Small intestine (tissue), 7 donors: ENCODE data around the gene TECTA. TPM values are rescaled to one million over a fixed set of nuclear protein-coding genes. Genes with fewer than 3 reads are reported as not detected.
A peak's percentile ranks its signal among the peaks of the same experiment; 100 is the strongest.

Experiments
- DNase-seq, 2 donors: peaks; one replicate each; pipeline versions ENCODE4 v3.0.0 to v3.0.0-alpha.2; 2013
- FAIRE-seq: peaks from 2 replicates; lab custom pipeline; 2012; peaks lifted over from hg19 to GRCh38; lab: Jason Lieb, UNC
- H3K27ac ChIP-seq, 3 donors: one replicate each; pipeline ENCODE4 v1.5.1; 2013; ENCODE audit warnings: low read length in 2 of 3, mild to moderate bottlenecking in 2 of 3, control low read depth in 1 of 3, inconsistent platforms in 1 of 3, low read depth in 1 of 3, moderate library complexity in 1 of 3
- H3K27me3 ChIP-seq, 3 donors: one replicate each; pipeline ENCODE4 v1.6.1; 2013; ENCODE audit warnings: low read length in 3 of 3, inconsistent platforms in 1 of 3; ENCODE audit not compliant: control insufficient read depth in 3 of 3, insufficient read depth in 3 of 3
- H3K36me3 ChIP-seq, 3 donors: one replicate each; pipeline ENCODE4 v1.6.1; 2013; ENCODE audit warnings: low read length in 3 of 3, inconsistent platforms in 1 of 3, low read depth in 1 of 3, mild to moderate bottlenecking in 1 of 3, moderate library complexity in 1 of 3; ENCODE audit not compliant: control insufficient read depth in 3 of 3, insufficient read depth in 2 of 3
- H3K4me1 ChIP-seq, 3 donors: one replicate each; pipeline ENCODE4 v1.6.1; 2013; ENCODE audit warnings: low read length in 2 of 3, inconsistent platforms in 1 of 3, low read depth in 1 of 3, mild to moderate bottlenecking in 1 of 3, moderate library complexity in 1 of 3; ENCODE audit not compliant: control insufficient read depth in 3 of 3, insufficient read depth in 2 of 3
- H3K4me3 ChIP-seq, 3 donors: one replicate each; pipeline ENCODE4 v1.5.1; 2013; ENCODE audit warnings: low read length in 3 of 3, control low read depth in 1 of 3, inconsistent platforms in 1 of 3, low read depth in 1 of 3, mild to moderate bottlenecking in 1 of 3, moderate library complexity in 1 of 3
- H3K9me3 ChIP-seq, 2 donors: one replicate each; pipeline ENCODE4 v1.6.1; 2013; ENCODE audit warnings: low read depth in 1 of 2, low read length in 1 of 2; ENCODE audit not compliant: control insufficient read depth in 2 of 2, insufficient read depth in 1 of 2
- WGBS, 3 donors: extraction: QIAGEN DNeasy Blood & Tissue Kit; methylation state at CpG; one replicate each; pipeline ENCODE4 v1.1.7; 2013; 5-methylcytosine and 5-hydroxymethylcytosine counted together
- polyA plus RNA-seq, 4 donors: library from polyadenylated mRNA; stranded (reverse) in 3 of 4; unstranded in 1 of 4; fragments of 200-250 nt in 3 of 4; fragments of 120-200 nt in 1 of 4; gene quantifications; one replicate each; pipeline versions ENCODE4 v1.2.1 to v1.2.3, GENCODE V29; 2013
- donor health status: healthy with polysubstance abuse.
- donor health status: control.
- donor health status: control.
- donor health status: Bipolar disorder and iron deficiency.
- donor health status: healthy.

Gene TECTA
- polyA plus RNA-seq, 4 donors, result 0.21 to 2.9 TPM; not detected in 2

- no peaks in the 10 kb centered on the region for H3K4me1 ChIP-seq
- H3K4me3 ChIP-seq, result no peak overlapping the region
- DNase-seq, result no peak
- H3K27me3 ChIP-seq, result no peaks in the 10 kb centered on the region
- H3K9me3 ChIP-seq, result no peaks in the 10 kb centered on the region
- WGBS, 3 donors, result 68 to 83% (median 82%) methylated on average over 4 of the region's 4 CpGs
- no peaks in the 10 kb centered on the region for H3K36me3 ChIP-seq
- no peak for FAIRE-seq
- H3K27ac ChIP-seq, result no peak overlapping the region
Measured at GRCh38 chr11:121099885-121100284, 1.2 kb upstream of the TECTA start.

- no peaks in the 10 kb centered on the region for H3K4me1 ChIP-seq
- no peak overlapping the region for H3K4me3 ChIP-seq
- no peak for DNase-seq
- H3K27me3 ChIP-seq, result no peaks in the 10 kb centered on the region
- no peaks in the 10 kb centered on the region for H3K9me3 ChIP-seq
- no peaks in the 10 kb centered on the region for H3K36me3 ChIP-seq
- WGBS, 3 donors, result 74 to 91% (median 88%) methylated on average over 9 of the region's 9 CpGs
- H3K27ac ChIP-seq, result no peak overlapping the region
- no peak for FAIRE-seq
Measured at GRCh38 chr11:121104312-121104762, 3.3 kb downstream of the TECTA start.

GRCh38 chr11:121105063-121105480 is 4.0 kb downstream of the TECTA start:
- WGBS, 3 donors, result 57 to 78% (median 75%) methylated on average over 4 of the region's 4 CpGs
- Histone ChIP-seq H3K36me3 (no peaks in the 10 kb centered on the region), H3K27me3 (no peaks in the 10 kb centered on the region), H3K27ac (no peak overlapping the region), H3K4me3 (no peak overlapping the region), H3K4me1 (no peaks in the 10 kb centered on the region), H3K9me3 (no peaks in the 10 kb centered on the region)
- DNase-seq (no peak), FAIRE-seq (no peak)

GRCh38 chr11:121105481-121106195 is 4.6 kb downstream of the TECTA start:
- 73 to 82% (median 77%) methylated on average over 6 of the region's 6 CpGs for WGBS, 3 donors
- Histone ChIP-seq H3K27me3 (no peaks in the 10 kb centered on the region), H3K27ac (peak overlapping the region in 2 of 3 donors; percentile 15 to 28), H3K9me3 (no peaks in the 10 kb centered on the region), H3K4me3 (no peak overlapping the region), H3K36me3 (no peaks in the 10 kb centered on the region), H3K4me1 (no peaks in the 10 kb centered on the region)
- DNase-seq (no peak), FAIRE-seq (no peak)

DNA sequence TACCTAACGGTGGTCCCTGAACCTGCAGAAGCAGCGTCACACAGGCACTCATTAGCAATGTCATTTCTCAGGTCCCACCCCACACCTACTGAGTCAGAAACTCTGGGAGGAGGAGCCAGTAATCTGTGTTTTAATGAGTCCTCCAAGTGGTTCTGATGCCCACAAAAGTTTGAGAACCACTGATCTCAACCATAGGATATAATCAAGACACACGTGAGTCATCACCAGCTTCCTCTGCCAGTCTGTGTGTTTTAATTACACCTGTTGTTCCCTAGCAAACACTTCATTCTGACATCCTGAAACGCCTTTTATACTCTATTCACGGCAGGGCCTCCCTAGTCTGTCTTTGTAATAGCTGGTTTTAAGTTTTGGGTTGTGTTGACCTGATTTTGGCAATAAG is 5.8 kb downstream of the TECTA start:
- FAIRE-seq (no peak), DNase-seq (no peak)
- WGBS, 3 donors, result 72 to 81% (median 75%) methylated on average over 5 of the region's 5 CpGs
- Histone ChIP-seq H3K4me1 (peaks cover 0 to 2% (median 0%) of the 10 kb centered on the region in 3 donors), H3K9me3 (no peaks in the 10 kb centered on the region), H3K4me3 (no peak overlapping the region), H3K27me3 (no peaks in the 10 kb centered on the region), H3K27ac (no peak overlapping the region), H3K36me3 (no peaks in the 10 kb centered on the region)

- Histone ChIP-seq H3K27ac (no peak overlapping the region), H3K27me3 (no peaks in the 10 kb centered on the region), H3K4me3 (no peak overlapping the region), H3K4me1 (peaks cover 0 to 2% (median 0%) of the 10 kb centered on the region in 3 donors), H3K9me3 (no peaks in the 10 kb centered on the region), H3K36me3 (no peaks in the 10 kb centered on the region)
- FAIRE-seq (no peak), DNase-seq (no peak)
- WGBS, 3 donors, result 38 to 86% (median 52%) methylated on average over 1 of the region's 1 CpG
Measured at GRCh38 chr11:121108413-121108812, 7.4 kb downstream of the TECTA start.

DNA sequence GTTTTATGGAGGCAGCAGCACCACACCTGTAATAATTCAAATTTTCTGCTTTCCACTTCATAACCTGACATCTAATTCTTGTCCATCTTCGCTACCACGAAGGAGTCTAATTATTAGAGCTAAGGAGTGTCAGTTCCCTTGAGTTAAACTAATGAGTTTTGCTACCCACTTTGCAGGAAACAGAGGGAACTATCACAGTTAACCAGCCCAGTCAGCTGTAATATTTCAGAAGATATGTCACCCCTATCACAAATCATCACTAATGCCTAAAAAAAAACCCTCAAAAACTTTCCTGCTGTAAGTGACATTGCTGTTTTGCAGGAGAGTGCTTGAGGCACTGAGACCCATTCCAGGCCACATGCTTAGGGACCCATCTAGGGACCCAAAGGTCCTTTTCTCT is 8.4 kb downstream of the TECTA start:
- H3K4me3 ChIP-seq, result no peak overlapping the region
- FAIRE-seq, result no peak
- no peaks in the 10 kb centered on the region for H3K9me3 ChIP-seq
- no peaks in the 10 kb centered on the region for H3K27me3 ChIP-seq
- no peaks in the 10 kb centered on the region for H3K36me3 ChIP-seq
- DNase-seq, result no peak
- 78 to 88% (median 83%) methylated on average over 2 of the region's 2 CpGs for WGBS, 3 donors
- H3K4me1 ChIP-seq, result peaks cover 0 to 2% (median 0%) of the 10 kb centered on the region in 3 donors
- no peak overlapping the region for H3K27ac ChIP-seq

DNA sequence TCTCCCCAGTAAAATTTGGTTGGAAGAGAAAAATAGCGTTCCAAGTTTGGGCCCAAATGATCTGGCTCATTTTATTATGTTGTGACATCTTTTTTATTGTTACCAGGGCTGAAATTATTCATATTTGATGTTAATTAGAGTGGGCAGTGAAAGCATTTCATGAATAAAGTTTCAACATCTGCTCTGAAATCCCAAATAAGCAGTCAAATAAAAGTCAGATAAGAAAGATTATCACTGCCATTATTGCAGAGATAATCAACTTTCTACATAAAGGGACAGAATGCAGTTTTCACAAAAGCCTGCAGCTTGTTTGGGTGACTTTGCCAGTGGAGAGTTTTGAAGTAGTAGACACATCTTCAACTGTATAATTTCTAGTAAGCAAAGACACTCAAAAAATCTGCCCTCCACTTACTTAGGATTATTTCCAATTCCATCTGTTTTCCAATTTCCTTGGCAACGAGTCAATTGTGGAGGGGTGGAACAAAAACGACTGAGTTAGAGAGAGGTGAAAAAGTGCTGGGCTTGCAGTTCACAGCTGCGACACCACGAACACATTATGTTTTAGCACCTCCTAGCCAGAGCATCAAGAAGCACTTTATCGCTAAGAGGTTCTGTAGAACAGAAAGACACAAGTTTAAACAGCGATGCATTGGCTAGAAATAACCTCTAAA is 9.0 kb downstream of the TECTA start:
- Histone ChIP-seq H3K4me3 (no peak overlapping the region), H3K4me1 (peaks cover 0 to 2% (median 0%) of the 10 kb centered on the region in 3 donors), H3K36me3 (no peaks in the 10 kb centered on the region), H3K27ac (no peak overlapping the region), H3K9me3 (no peaks in the 10 kb centered on the region), H3K27me3 (no peaks in the 10 kb centered on the region)
- 61 to 70% (median 68%) methylated on average over 7 of the region's 7 CpGs for WGBS, 3 donors
- FAIRE-seq (no peak), DNase-seq (no peak)
